Brain microvascular endothelial cell (primary cell): ENCODE data around the gene CALML6.
A peak's percentile ranks its signal among the peaks of the same experiment; 100 is the strongest.

ENCODE experiments used
- DNase-seq: peaks from one replicate; pipeline ENCODE4 v3.0.0-alpha.2; 2020
- H3K27ac ChIP-seq: fragments of 250-450 bp; sonication (Bioruptor Pico); 2 replicates; pipeline ENCODE4 v1.5.1; 2020; ENCODE audit warnings: mild to moderate bottlenecking, moderate library complexity
- H3K27me3 ChIP-seq: fragments of 250-450 bp; sonication (Bioruptor Pico); replicated peaks from 2 replicates; pipeline ENCODE4 v1.5.1; 2020; ENCODE audit warnings: mild to moderate bottlenecking
- H3K36me3 ChIP-seq: fragments of 250-450 bp; sonication (Bioruptor Pico); replicated peaks from 2 replicates; pipeline ENCODE4 v1.5.1; 2020; ENCODE audit warnings: mild to moderate bottlenecking
- H3K4me3 ChIP-seq: 2 replicates; pipeline ENCODE4 v1.5.1; 2011; ENCODE audit warnings: low read depth, mild to moderate bottlenecking, control low read depth, low read length, moderate library complexity
- in situ Hi-C: cut with HindIII; loops from 2 replicates; pipeline ENCODE4 v1.10.0; 2017; ENCODE audit warnings: low sequenced_read_pairs, low pct_ligation_motif_present
- TF ChIP-seq, protein P1 (sequence below): IDR thresholded peaks from 2 replicates; pipeline ENCODE4 v1.5.1; 2011; ENCODE audit warnings: low read depth, mild to moderate bottlenecking, moderate library complexity, low read length, control low read depth, inconsistent platforms; ENCODE audit errors: missing control alignments

Gene CALML6

DNA sequence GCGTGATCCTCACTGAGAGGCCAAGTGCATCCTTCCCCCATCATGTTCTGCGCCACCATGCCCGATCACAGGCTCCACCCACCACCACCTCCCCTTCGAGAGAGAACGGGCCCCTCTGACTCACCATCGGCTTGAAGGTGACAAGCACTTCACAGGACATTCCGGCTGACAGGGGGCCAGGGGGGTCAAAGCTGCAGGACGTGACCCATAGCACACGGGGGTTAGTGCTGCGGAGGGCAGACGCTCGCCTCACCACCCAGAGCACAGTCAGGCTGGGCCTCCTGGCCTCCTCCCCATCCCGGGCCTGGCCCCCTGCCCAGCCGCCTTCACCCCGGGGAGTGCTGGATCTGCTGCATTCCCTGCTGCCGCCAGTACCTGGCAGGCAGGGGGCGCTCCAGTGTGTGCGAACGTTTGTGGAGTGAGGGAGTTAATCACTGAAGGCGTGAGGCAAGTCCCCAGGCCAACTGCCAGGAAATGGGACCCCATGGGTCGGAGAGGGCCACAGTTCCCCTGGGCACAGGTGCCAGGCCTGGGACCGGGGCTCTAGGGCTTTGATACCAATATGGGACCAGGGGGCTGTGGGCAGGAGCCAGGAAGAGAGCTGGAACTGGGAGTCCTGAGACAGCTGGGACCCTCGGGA, 44.9 kb downstream of the CALML6 start:
- TF ChIP-seq, protein P1, sequence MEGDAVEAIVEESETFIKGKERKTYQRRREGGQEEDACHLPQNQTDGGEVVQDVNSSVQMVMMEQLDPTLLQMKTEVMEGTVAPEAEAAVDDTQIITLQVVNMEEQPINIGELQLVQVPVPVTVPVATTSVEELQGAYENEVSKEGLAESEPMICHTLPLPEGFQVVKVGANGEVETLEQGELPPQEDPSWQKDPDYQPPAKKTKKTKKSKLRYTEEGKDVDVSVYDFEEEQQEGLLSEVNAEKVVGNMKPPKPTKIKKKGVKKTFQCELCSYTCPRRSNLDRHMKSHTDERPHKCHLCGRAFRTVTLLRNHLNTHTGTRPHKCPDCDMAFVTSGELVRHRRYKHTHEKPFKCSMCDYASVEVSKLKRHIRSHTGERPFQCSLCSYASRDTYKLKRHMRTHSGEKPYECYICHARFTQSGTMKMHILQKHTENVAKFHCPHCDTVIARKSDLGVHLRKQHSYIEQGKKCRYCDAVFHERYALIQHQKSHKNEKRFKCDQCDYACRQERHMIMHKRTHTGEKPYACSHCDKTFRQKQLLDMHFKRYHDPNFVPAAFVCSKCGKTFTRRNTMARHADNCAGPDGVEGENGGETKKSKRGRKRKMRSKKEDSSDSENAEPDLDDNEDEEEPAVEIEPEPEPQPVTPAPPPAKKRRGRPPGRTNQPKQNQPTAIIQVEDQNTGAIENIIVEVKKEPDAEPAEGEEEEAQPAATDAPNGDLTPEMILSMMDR = peak; percentile 92
- peaks cover 15% of the 10 kb centered on the region for H3K27me3 ChIP-seq
- DNase-seq = peak; percentile 52
- H3K27ac ChIP-seq = no peak overlapping the region
- H3K36me3 ChIP-seq = no peaks in the 10 kb centered on the region
- H3K4me3 ChIP-seq = no peak overlapping the region
- in situ Hi-C loops = no loop called here

DNA sequence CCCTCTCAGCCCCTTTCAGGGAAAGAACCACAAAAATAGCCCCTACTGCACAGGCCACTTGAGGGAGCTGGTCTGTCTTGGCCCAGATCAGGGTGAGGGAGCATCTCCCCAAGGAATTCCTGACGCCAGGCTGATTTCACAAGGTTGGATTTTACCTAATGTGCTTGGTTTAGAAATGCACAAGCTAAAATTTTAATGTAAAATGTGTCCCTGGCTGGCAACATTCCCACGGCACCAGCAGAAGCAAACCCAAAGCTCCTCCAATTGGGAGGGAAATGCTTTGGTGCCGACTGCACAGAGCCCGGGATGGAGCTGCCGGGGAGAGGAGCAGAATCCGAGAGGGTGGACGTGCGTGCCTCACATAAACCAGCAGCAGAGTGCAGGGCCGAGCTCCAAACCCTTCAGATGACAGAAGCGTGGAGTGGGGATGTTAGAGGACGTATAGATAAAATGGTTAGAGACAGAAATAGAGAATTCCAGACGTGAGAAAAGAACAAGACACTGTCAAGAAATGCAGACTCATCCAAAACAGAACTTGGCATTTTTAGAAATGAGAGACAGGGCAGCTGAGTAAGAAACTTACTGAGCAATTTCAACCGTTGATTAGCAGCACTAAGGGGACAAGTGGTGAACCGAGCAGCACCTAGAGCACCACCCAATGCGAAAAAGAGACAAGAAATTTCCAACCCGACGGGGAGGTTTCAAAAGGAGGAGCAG, 45.6 kb downstream of the CALML6 start:
- in situ Hi-C loops = no loop called here
- TF ChIP-seq, protein P1 = no peak
- no peaks in the 10 kb centered on the region for H3K36me3 ChIP-seq
- DNase-seq = no peak
- no peak overlapping the region for H3K27ac ChIP-seq
- no peak overlapping the region for H3K4me3 ChIP-seq
- H3K27me3 ChIP-seq = peaks cover 15% of the 10 kb centered on the region

DNA sequence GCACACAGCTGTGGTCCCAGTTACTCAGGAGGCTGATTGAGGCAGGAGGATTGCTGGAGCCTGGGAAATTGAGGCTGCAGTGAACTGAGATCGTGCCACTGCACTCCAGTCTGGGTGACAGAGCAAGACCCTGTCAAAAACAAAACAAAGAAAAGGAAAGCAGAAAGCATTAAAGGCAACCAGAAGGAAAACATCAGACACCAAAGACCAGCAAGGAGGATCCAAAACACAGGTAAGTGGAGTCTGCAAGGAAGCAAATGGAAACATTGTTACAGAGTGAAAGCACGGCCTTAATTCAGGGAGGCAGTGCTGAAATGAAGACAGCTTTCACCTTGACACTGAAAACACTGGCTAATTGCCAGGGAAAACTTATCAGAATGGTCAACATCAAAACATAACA, 47.7 kb downstream of the CALML6 start:
- TF ChIP-seq, protein P1 = no peak
- Histone ChIP-seq H3K4me3 (no peak overlapping the region), H3K36me3 (no peaks in the 10 kb centered on the region), H3K27ac (no peak overlapping the region), H3K27me3 (peaks cover 15% of the 10 kb centered on the region)
- no peak for DNase-seq
- in situ Hi-C loops = no loop called here

DNA sequence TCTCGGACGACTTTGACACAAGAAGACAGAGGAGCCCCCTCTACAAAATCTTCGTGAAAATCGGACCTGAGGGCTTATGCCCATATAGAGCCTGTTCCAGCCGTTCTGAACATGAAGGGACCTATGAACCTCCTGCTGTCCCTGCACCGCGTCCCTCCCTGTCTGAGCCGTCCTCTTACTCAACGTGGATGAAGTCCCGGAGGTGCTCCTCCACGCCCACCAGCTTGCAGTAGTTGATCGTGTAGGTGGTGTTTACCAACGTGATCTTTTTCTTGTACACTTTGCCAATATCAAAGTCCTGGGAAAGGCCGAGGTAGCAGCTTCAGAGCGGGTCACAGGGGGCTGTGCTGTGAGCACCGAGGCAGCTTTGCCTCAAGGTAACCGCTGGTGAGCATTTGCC, 48.5 kb downstream of the CALML6 start:
- Histone ChIP-seq H3K36me3 (no peaks in the 10 kb centered on the region), H3K27ac (no peak overlapping the region), H3K4me3 (no peak overlapping the region), H3K27me3 (peaks cover 15% of the 10 kb centered on the region)
- in situ Hi-C loops = no loop called here
- TF ChIP-seq, protein P1 = no peak
- no peak for DNase-seq

DNA sequence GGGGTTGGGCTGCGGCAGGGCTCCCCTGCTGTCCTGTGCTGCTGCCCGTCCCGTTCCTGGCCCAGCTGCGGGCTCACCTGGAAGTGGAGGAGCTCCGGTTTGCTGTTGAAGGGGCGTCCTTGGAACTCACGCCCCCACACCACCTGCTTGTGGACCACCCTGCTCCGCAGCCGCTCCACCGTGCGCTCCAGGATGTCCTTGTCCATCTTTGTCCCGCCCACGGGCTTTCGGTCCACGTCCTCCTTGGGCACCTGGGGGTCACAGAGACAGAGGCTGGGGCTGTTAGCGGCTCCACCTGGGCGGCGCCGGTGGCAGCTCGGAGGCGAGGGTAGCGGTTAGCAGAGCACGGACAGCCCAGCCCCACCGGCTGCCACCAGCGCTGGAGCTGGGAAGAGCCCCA, 49.8 kb downstream of the CALML6 start:
- H3K36me3 ChIP-seq = no peaks in the 10 kb centered on the region
- in situ Hi-C loops = no loop called here
- H3K27me3 ChIP-seq = peaks cover 15% of the 10 kb centered on the region
- TF ChIP-seq, protein P1 = no peak
- H3K4me3 ChIP-seq = no peak overlapping the region
- no peak overlapping the region for H3K27ac ChIP-seq
- no peak for DNase-seq

DNA sequence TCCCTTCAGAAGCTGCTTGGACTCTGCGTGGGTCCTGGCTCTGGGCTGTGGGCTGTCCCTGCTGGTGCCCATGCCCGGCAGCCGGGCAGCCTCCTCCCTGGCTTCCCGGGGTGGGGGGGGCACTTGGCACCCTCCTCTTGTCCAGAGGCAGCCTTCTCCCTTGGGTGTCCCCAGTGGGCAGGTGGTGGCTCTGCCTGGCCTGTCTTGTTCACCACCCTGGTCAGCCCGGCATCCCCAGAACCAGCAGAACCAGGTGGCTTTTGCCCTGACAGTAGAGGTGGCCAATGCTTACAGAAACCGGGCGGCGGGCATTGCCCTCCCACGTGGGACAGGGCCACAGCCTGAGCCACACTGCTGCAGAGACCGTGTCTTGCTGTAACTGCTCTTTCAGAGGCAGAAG, 50.5 kb downstream of the CALML6 start:
- in situ Hi-C loops = no loop called here
- Histone ChIP-seq H3K4me3 (no peak overlapping the region), H3K27me3 (peaks cover 8% of the 10 kb centered on the region), H3K36me3 (no peaks in the 10 kb centered on the region), H3K27ac (no peak overlapping the region)
- TF ChIP-seq, protein P1 = no peak
- no peak for DNase-seq
